ENCODE results near the gene NPR1. TPM values are rescaled to one million over a fixed set of nuclear protein-coding genes. Genes with fewer than 3 reads are reported as not detected.

NPR1 gene
- total and polyA plus RNA-seq, 2 of the 13 experiments (the other 11 are each of a cell fraction or from before 2014, with no cell fraction given): not detected

GRCh38 chr1:153658400-153659174 is 19.9 kb upstream of the NPR1 start, which contains the start of gene SNAPIN (continued):
- TF ChIP-seq NR2F6 (IDR thresholded peaks at IDR 0.05): no peak
- no peak for TF ChIP-seq NR2F6 (CRISPR knock-in tag; IDR thresholded peaks at IDR 0.05)
- peak; percentile 42; the same call in 1 of the 2 replicates for TF ChIP-seq RXRB (CRISPR knock-in tag; IDR thresholded peaks at IDR 0.05; ENCODE audit: borderline replicate concordance)
- TF ChIP-seq SKIL (CRISPR knock-in tag; IDR thresholded peaks at IDR 0.05; ENCODE audit: borderline replicate concordance): no peak
- peak; percentile 58 for TF ChIP-seq ZMYM4 (CRISPR knock-in tag; IDR thresholded peaks at IDR 0.05)
- no peak for TF ChIP-seq REL (CRISPR knock-in tag; conservative IDR thresholded peaks at IDR 0.05)
- no peak for TF ChIP-seq USF2 (IDR thresholded peaks at IDR 0.05; ENCODE audit: low read depth, low read length)
- no peak for TF ChIP-seq USF2 (CRISPR knock-in tag; IDR thresholded peaks at IDR 0.05; ENCODE audit: borderline replicate concordance)
- peak; percentile 44; the same call in 1 of the 2 replicates for TF ChIP-seq ZSCAN20 (CRISPR knock-in tag; IDR thresholded peaks at IDR 0.05; ENCODE audit: borderline replicate concordance)
- TF ChIP-seq SOX13 (IDR thresholded peaks at IDR 0.05): no peak
- peak in 1 of 2 experiments; percentile 10; a peak in 1 of 4 replicates for TF ChIP-seq SOX13 (CRISPR knock-in tag; conservative IDR thresholded peaks at IDR 0.05 in 1 of 2, IDR thresholded peaks at IDR 0.05 in 1 of 2)
- no peak for TF ChIP-seq PLSCR1 (CRISPR knock-in tag; IDR thresholded peaks at IDR 0.05; ENCODE audit: borderline replicate concordance)
- peak; percentile 50 for TF ChIP-seq MAX (IDR thresholded peaks at IDR 0.05)
- TF ChIP-seq CENPBD1 (CRISPR knock-in tag; IDR thresholded peaks at IDR 0.05; ENCODE audit: borderline replicate concordance, low read depth): no peak
- no peak for TF ChIP-seq CAMTA2 (CRISPR knock-in tag; IDR thresholded peaks at IDR 0.05; ENCODE audit: borderline replicate concordance)
- TF ChIP-seq FOXK2 (IDR thresholded peaks at IDR 0.05): no peak
- no peak for TF ChIP-seq ZNF367 (CRISPR knock-in tag; IDR thresholded peaks at IDR 0.05; ENCODE audit: borderline replicate concordance)
- no peak for TF ChIP-seq ZNF570 (CRISPR knock-in tag; IDR thresholded peaks at IDR 0.05; ENCODE audit: borderline replicate concordance)
- TF ChIP-seq EHMT2 (IDR thresholded peaks at IDR 0.05; ENCODE audit: borderline replicate concordance, low read depth, low read length): no peak
- no peak; the same call in 1 of the 2 replicates for TF ChIP-seq GATAD2A (CRISPR knock-in tag; IDR thresholded peaks at IDR 0.05)
- TF ChIP-seq ZNF207 (IDR thresholded peaks at IDR 0.05; ENCODE audit: borderline replicate concordance): no peak
- no peak for TF ChIP-seq SKI (IDR thresholded peaks at IDR 0.05; ENCODE audit: partially characterized antibody)
- TF ChIP-seq ZFP1 (CRISPR knock-in tag; IDR thresholded peaks at IDR 0.05): no peak
- TF ChIP-seq KLF11 (CRISPR knock-in tag; IDR thresholded peaks at IDR 0.05): no peak
- TF ChIP-seq WIZ (CRISPR knock-in tag; IDR thresholded peaks at IDR 0.05): no peak
- TF ChIP-seq NFKBIZ (CRISPR knock-in tag; IDR thresholded peaks at IDR 0.05): no peak

Measured in HepG2 (cell line).